ENCODE data around the gene TXK. TPM values are rescaled to one million over a fixed set of nuclear protein-coding genes. Genes with fewer than 3 reads are reported as not detected.

The TXK gene
- total and polyA plus RNA-seq, 2 experiments from 2014 or later = not detected

DNA sequence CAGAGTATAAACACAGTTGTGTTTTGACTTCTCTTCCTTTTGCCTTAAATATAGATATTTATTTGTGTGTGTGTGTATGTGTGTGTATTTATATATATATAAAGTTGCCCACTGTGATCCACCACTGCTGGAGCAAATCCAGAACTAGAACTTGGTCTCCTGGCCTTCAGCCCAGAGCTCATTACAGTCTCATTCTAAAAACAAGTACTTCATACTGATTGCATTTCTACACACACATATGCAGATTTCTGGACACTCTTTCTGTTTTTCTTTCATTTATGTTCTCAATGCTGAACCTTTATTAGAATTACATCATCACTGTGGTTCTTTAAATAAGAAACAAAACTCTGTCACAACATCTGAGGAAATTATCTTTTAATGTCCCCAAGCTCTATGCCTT lies 381 bp downstream of the TXK start:
- Histone ChIP-seq H3K9me2 (ENCODE audit: insufficient read depth) (no peaks in the 10 kb centered on the region), H2AFZ (no peak overlapping the region), H3K9me3 (ENCODE audit: low read depth) (no peaks in the 10 kb centered on the region), H3K4me1 (ENCODE audit: insufficient read depth) (peaks cover 11% of the 10 kb centered on the region), H3F3A (ENCODE audit: insufficient read depth) (peaks cover 8% of the 10 kb centered on the region), H3K79me2 (ENCODE audit: insufficient read depth) (no peaks in the 10 kb centered on the region), H3K4me2 (ENCODE audit: unreplicated experiment) (no peak overlapping the region), H3K36me3 (ENCODE audit: low read depth) (no peaks in the 10 kb centered on the region), H3K9ac (no peak overlapping the region), H3K27ac (no peak overlapping the region), H4K20me1 (ENCODE audit: insufficient read depth) (no peaks in the 10 kb centered on the region), H3K4me3 (no peak overlapping the region), H3K27me3 (replicated peaks; ENCODE audit: insufficient read depth) (no peaks in the 10 kb centered on the region)
- no peak for TF ChIP-seq EZH2phosphoT487 (IDR thresholded peaks at IDR 0.05; ENCODE audit: insufficient read depth, low read depth)
- TF ChIP-seq EZH2 (IDR thresholded peaks at IDR 0.05; ENCODE audit: insufficient read depth, poor library complexity, severe bottlenecking) = no peak
- in situ Hi-C loops (cut with MboI) = no loop called here
- DNase-seq = no peak

GRCh38 chr4:48131736-48132135 lies 2.3 kb downstream of the TXK start:
- Histone ChIP-seq H3K9me3 (ENCODE audit: low read depth) (no peaks in the 10 kb centered on the region), H4K20me1 (ENCODE audit: insufficient read depth) (no peaks in the 10 kb centered on the region), H3F3A (ENCODE audit: insufficient read depth) (peaks cover 20% of the 10 kb centered on the region), H3K4me2 (ENCODE audit: unreplicated experiment) (no peak overlapping the region), H3K9ac (no peak overlapping the region), H2AFZ (no peak overlapping the region), H3K27ac (no peak overlapping the region), H3K79me2 (ENCODE audit: insufficient read depth) (no peaks in the 10 kb centered on the region), H3K9me2 (ENCODE audit: insufficient read depth) (no peaks in the 10 kb centered on the region), H3K4me3 (no peak overlapping the region), H3K27me3 (replicated peaks; ENCODE audit: insufficient read depth) (no peaks in the 10 kb centered on the region), H3K36me3 (ENCODE audit: low read depth) (no peaks in the 10 kb centered on the region), H3K4me1 (ENCODE audit: insufficient read depth) (peaks cover 24% of the 10 kb centered on the region)
- in situ Hi-C loops (cut with MboI) = no loop called here
- WGBS, 2 experiments (ENCODE audit: low coverage in 1 of 2, low lambda C conversion rate in 2 of 2, missing lambda C conversion rate in 2 of 2) = 92 to 93% methylated on average over 4 of the region's 4 CpGs
- TF ChIP-seq EZH2phosphoT487 (IDR thresholded peaks at IDR 0.05; ENCODE audit: insufficient read depth, low read depth) = no peak
- no peak for TF ChIP-seq EZH2 (IDR thresholded peaks at IDR 0.05; ENCODE audit: insufficient read depth, poor library complexity, severe bottlenecking)
- no peak for DNase-seq

DNA sequence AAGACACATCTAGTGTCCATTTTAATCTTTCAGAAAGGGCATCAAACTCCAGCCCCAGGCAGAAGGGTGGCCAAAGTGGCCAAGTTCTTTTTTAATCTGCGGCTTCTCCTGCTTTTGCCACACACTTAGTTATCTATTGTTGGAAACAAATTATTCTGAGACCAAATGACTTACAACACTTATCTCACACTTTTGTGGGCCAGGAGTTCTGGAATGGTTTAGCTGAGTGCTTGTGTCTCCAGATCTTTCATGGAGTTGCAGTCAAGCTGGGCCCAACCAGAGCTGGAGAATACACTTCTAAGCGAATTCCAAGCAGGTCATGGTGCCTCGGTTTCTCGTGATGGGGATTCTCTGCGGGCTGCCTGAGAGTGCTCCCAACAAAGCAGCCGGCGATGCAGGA lies 4.0 kb downstream of the TXK start:
- Histone ChIP-seq H3K4me3 (no peak overlapping the region), H3K9me2 (ENCODE audit: insufficient read depth) (no peaks in the 10 kb centered on the region), H3K79me2 (ENCODE audit: insufficient read depth) (no peaks in the 10 kb centered on the region), H3K27ac (no peak overlapping the region), H4K20me1 (ENCODE audit: insufficient read depth) (no peaks in the 10 kb centered on the region), H3K36me3 (ENCODE audit: low read depth) (no peaks in the 10 kb centered on the region), H3K9me3 (ENCODE audit: low read depth) (no peaks in the 10 kb centered on the region), H2AFZ (no peak overlapping the region), H3K4me1 (ENCODE audit: insufficient read depth) (peaks cover 24% of the 10 kb centered on the region), H3K4me2 (ENCODE audit: unreplicated experiment) (no peak overlapping the region), H3K27me3 (replicated peaks; ENCODE audit: insufficient read depth) (no peaks in the 10 kb centered on the region), H3K9ac (no peak overlapping the region), H3F3A (ENCODE audit: insufficient read depth) (peaks cover 20% of the 10 kb centered on the region)
- no peak for TF ChIP-seq EZH2 (IDR thresholded peaks at IDR 0.05; ENCODE audit: insufficient read depth, poor library complexity, severe bottlenecking)
- TF ChIP-seq EZH2phosphoT487 (IDR thresholded peaks at IDR 0.05; ENCODE audit: insufficient read depth, low read depth) = no peak
- DNase-seq = no peak
- WGBS, 2 experiments (ENCODE audit: low coverage in 1 of 2, low lambda C conversion rate in 2 of 2, missing lambda C conversion rate in 2 of 2) = 70 to 74% methylated on average over 7 of the region's 7 CpGs
- in situ Hi-C loops (cut with MboI) = no loop called here

DNA sequence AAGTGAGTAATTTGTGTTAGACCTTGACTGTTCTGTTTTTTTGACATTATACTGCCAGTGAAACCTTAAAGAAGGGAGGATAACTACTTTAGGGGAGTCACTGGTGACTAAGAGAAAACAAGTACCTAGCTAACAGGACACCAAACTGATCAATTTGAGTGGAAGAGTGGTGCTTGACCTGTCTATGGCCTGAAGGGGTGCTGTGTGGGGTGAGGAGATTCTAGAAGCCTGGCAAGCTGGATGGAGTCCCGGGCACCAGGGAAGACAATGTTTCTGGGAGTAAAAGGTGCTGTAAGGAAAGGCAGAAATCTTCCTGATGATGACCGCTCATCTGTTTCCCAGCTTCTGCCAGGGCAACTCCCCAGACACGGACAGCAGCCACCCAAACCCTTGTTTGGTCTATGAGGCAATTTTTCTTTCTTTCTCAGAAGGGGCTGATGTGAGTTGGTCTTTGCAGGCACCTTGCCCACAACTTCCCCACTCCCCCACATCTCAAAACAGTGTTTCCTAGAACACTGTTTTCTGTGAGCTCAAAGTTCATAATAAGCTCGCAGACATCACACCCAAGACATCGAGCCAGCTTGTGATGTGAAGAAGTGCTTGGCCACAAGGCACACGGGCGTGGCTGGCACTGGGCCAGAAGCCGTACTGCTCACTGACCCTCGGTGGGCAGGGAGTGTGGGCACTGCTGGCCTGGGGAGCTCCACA lies 4.6 kb downstream of the TXK start:
- Histone ChIP-seq H3K9me3 (ENCODE audit: low read depth) (no peaks in the 10 kb centered on the region), H3K27ac (no peak overlapping the region), H3K9ac (no peak overlapping the region), H3K4me1 (ENCODE audit: insufficient read depth) (peaks cover 24% of the 10 kb centered on the region), H3F3A (ENCODE audit: insufficient read depth) (peaks cover 20% of the 10 kb centered on the region), H3K27me3 (replicated peaks; ENCODE audit: insufficient read depth) (no peaks in the 10 kb centered on the region), H4K20me1 (ENCODE audit: insufficient read depth) (no peaks in the 10 kb centered on the region), H3K4me2 (ENCODE audit: unreplicated experiment) (no peak overlapping the region), H3K9me2 (ENCODE audit: insufficient read depth) (no peaks in the 10 kb centered on the region), H3K79me2 (ENCODE audit: insufficient read depth) (no peaks in the 10 kb centered on the region), H3K36me3 (ENCODE audit: low read depth) (no peaks in the 10 kb centered on the region), H2AFZ (no peak overlapping the region), H3K4me3 (no peak overlapping the region)
- in situ Hi-C loops (cut with MboI) = no loop called here
- TF ChIP-seq EZH2 (IDR thresholded peaks at IDR 0.05; ENCODE audit: insufficient read depth, poor library complexity, severe bottlenecking) (no peak), EZH2phosphoT487 (IDR thresholded peaks at IDR 0.05; ENCODE audit: insufficient read depth, low read depth) (no peak)
- no peak for DNase-seq
- 35 to 38% methylated on average over 9 of the region's 9 CpGs for WGBS, 2 experiments (ENCODE audit: low coverage in 1 of 2, low lambda C conversion rate in 2 of 2, missing lambda C conversion rate in 2 of 2)

Data from GM23248 (cell line).